Panc1 (cell line): ENCODE measurements around the gene LSG1.
A peak's percentile ranks its signal among the peaks of the same experiment; 100 is the strongest.

ENCODE experiments used
- CTCF ChIP-seq: fragments of 450-650 bp; IDR thresholded peaks from 2 replicates; pipeline ENCODE4 v1.5.1; 2017; ENCODE audit warnings: mild to moderate bottlenecking
- POLR2AphosphoS5 ChIP-seq: IDR thresholded peaks from 2 replicates; pipeline ENCODE4 v1.6.1; 2012; ENCODE audit warnings: mild to moderate bottlenecking, low read depth, low read length, moderate library complexity

DNA sequence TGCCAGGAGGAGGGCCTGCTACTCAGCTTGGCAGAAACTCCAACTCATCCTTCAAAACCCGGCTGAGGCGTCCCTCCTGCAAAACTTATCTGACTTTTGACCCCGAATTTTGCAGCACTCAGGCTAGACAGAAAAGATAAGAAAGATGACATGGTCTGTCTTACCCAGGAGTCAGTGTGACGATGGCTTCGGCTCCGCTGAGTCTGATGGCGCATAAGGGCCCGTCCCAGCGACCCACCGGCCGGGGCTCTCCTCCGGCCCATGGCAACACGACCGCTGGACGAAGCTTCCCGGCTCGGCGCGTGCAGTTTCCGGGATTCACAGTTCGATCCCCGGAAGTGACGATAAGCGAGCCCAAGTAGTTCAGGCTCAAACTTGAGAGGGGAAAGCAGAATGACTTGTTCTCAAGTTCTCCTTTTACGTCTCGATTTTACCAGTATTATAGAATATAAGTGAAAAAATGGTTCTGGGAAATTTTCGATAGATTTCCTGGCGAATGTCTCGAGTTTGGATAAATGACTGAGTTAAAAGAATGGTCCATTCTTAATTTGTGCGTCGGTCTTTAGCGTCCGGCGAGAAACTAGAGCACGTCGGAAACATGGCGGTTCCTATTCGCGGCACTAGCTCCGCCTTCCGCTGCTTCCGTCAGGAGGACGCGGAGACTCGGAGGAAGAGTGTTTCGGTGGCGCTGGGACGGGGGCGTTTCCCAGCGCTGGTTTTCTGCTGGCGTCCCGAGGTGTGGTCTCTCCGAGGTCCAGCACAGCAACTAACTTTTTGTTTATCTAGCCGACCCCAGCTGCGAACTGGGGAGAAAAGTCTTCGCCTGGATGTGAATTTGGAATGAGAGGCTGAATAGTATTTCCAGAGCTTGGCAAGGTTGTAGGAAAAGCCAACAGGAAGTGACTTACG lies at the start of gene LSG1:
- TF ChIP-seq POLR2AphosphoS5 (peak; percentile 81), CTCF (no peak)
